ENCODE results near the gene SUCNR1. TPM values are rescaled to one million over a fixed set of nuclear protein-coding genes. Genes with fewer than 3 reads are reported as not detected.
"Not testable (repeated sequence)": the region's sequence is repeated elsewhere in the genome, so short reads cannot be mapped to it uniquely, and the experiment has no call there.

SUCNR1 gene
- total RNA-seq, 3 donors from 2014 or later (not counting 1 experiment from before 2014, with no cell fraction given), result 0.19 to 0.23 TPM; not detected in 1

DNA sequence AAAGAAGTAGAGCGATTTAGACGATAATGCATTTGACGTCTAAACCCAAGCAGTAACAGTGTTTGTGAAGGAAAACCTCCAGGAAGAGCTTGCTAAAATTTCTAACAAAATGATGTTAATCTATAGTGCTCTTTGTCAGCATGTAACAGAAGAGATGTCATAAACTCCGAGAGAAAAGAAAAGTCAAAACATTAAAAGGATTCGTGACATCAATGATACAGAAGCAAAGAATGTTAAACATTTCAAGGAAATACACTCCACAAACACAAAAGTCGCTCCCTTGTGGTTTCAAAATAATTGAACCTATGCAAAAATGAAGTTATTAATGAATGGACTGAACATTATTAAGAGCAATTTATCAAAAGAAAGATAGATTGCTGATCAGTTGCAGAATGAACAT is 31.6 kb upstream of the SUCNR1 start:
- intact Hi-C loops (cut with micrococcal nuclease), result no loop called here
- no peaks in the 10 kb centered on the region for H3K36me3 ChIP-seq (ENCODE audit: control insufficient read depth, insufficient read depth, low read length)
- no peaks in the 10 kb centered on the region for H3K27me3 ChIP-seq (ENCODE audit: control insufficient read depth, insufficient read depth, low read length)
- ATAC-seq, result no peak
- no peak for DNase-seq
- no peaks in the 10 kb centered on the region for H3K4me1 Mint-ChIP-seq
- 95% methylated on average over 4 of the region's 6 CpGs for WGBS (ENCODE audit: insufficient coverage)
- no peak overlapping the region for H3K4me3 Mint-ChIP-seq
- no peaks in the 10 kb centered on the region for H3K9me3 Mint-ChIP-seq
- no peak overlapping the region for H3K27ac Mint-ChIP-seq
- no peak overlapping the region for H3K4me3 ChIP-seq (ENCODE audit: low read length)
- H3K27me3 Mint-ChIP-seq (ENCODE audit: low read depth in 2 of 2), result peaks cover 6 to 9% of the 10 kb centered on the region in 2 donors
- no peaks in the 10 kb centered on the region for H3K9me3 ChIP-seq (ENCODE audit: control insufficient read depth, insufficient read depth, low read length)
- H3K36me3 Mint-ChIP-seq, result peaks cover under 1% of the 10 kb centered on the region
- TF ChIP-seq, protein P1, sequence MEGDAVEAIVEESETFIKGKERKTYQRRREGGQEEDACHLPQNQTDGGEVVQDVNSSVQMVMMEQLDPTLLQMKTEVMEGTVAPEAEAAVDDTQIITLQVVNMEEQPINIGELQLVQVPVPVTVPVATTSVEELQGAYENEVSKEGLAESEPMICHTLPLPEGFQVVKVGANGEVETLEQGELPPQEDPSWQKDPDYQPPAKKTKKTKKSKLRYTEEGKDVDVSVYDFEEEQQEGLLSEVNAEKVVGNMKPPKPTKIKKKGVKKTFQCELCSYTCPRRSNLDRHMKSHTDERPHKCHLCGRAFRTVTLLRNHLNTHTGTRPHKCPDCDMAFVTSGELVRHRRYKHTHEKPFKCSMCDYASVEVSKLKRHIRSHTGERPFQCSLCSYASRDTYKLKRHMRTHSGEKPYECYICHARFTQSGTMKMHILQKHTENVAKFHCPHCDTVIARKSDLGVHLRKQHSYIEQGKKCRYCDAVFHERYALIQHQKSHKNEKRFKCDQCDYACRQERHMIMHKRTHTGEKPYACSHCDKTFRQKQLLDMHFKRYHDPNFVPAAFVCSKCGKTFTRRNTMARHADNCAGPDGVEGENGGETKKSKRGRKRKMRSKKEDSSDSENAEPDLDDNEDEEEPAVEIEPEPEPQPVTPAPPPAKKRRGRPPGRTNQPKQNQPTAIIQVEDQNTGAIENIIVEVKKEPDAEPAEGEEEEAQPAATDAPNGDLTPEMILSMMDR (IDR thresholded peaks at IDR 0.05), result no peak
- H3K27ac ChIP-seq (ENCODE audit: low read length), result no peak overlapping the region
- no peaks in the 10 kb centered on the region for H3K4me1 ChIP-seq (ENCODE audit: control insufficient read depth, insufficient read depth, low read length)

DNA sequence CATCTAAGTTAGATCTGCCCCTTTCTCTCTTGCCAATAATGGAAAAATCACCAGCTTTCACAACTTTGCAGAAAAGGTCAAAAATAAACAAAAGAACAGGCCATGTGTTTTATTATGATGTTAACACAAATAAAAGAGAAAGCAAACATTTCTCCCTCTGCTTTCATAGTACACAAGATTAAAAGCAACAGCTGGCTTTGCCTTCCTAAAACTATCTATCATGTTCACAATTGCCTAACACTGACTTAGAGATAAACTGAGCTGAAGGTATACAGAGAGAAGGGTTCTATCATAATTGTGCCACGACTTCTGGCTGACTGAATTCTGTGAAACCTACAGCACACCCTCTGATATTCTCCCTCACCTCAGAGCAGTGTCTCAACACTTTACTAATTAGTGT is 30.2 kb upstream of the SUCNR1 start:
- no peaks in the 10 kb centered on the region for H3K9me3 ChIP-seq (ENCODE audit: control insufficient read depth, insufficient read depth, low read length)
- DNase-seq, result no peak
- TF ChIP-seq, protein P1 (IDR thresholded peaks at IDR 0.05), result no peak
- Mint-ChIP-seq H3K4me1 (no peaks in the 10 kb centered on the region), H3K9me3 (no peaks in the 10 kb centered on the region), H3K27ac (no peak overlapping the region), H3K4me3 (no peak overlapping the region), H3K36me3 (peaks cover 6% of the 10 kb centered on the region), H3K27me3 (ENCODE audit: low read depth in 2 of 2) (peaks cover 0 to 2% of the 10 kb centered on the region in 2 donors)
- no peak for ATAC-seq
- H3K27ac ChIP-seq (ENCODE audit: low read length), result no peak overlapping the region
- H3K4me3 ChIP-seq (ENCODE audit: low read length), result no peak overlapping the region
- no peaks in the 10 kb centered on the region for H3K27me3 ChIP-seq (ENCODE audit: control insufficient read depth, insufficient read depth, low read length)
- no peaks in the 10 kb centered on the region for H3K36me3 ChIP-seq (ENCODE audit: control insufficient read depth, insufficient read depth, low read length)
- 30% methylated on average over 1 of the region's 1 CpG for WGBS (ENCODE audit: insufficient coverage)
- no peaks in the 10 kb centered on the region for H3K4me1 ChIP-seq (ENCODE audit: control insufficient read depth, insufficient read depth, low read length)
- intact Hi-C loops (cut with micrococcal nuclease), result no loop called here

DNA sequence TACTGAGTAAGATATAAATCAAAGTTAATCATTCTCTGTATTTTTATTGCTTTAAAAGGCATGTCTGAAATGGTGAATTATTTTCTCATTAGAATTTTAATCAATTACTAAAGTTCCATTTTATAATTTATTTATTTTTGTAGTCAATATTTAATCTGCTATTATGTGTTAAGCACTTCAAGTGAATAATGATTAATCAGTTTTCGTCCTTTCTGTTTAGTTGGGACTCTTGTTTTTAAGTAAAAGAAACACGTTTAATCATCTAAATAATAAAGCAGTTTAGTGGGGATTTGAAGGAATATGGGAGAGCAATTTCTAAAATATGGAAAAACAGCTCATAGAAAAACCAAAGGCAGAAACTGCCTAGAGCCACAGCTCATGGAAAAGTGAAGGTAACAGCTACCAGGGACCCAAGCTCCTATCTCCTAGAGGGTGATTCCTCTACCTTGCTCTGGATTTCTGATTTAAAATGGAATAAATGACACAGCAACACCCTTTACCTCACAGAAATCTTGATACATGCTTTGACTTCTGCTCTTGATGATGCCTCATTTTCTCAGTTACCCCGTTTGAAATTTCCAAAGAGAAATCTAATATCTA is 28.0 kb upstream of the SUCNR1 start:
- H3K27ac ChIP-seq (ENCODE audit: low read length), result no peak overlapping the region
- peaks cover 21% of the 10 kb centered on the region for H3K36me3 Mint-ChIP-seq
- DNase-seq, result no peak
- no peak for ATAC-seq
- no peaks in the 10 kb centered on the region for H3K27me3 ChIP-seq (ENCODE audit: control insufficient read depth, insufficient read depth, low read length)
- peaks cover 3% of the 10 kb centered on the region in 2 donors for H3K9me3 Mint-ChIP-seq
- TF ChIP-seq, protein P1 (IDR thresholded peaks at IDR 0.05), result no peak
- no peaks in the 10 kb centered on the region for H3K4me1 ChIP-seq (ENCODE audit: control insufficient read depth, insufficient read depth, low read length)
- no peak overlapping the region for H3K4me3 Mint-ChIP-seq
- H3K36me3 ChIP-seq (ENCODE audit: control insufficient read depth, insufficient read depth, low read length), result no peaks in the 10 kb centered on the region
- WGBS (ENCODE audit: insufficient coverage), result 80% methylated on average over 1 of the region's 3 CpGs
- H3K4me3 ChIP-seq (ENCODE audit: low read length), result no peak overlapping the region
- intact Hi-C loops (cut with micrococcal nuclease), result no loop called here
- no peaks in the 10 kb centered on the region for H3K9me3 ChIP-seq (ENCODE audit: control insufficient read depth, insufficient read depth, low read length)
- no peak overlapping the region for H3K27ac Mint-ChIP-seq
- peaks cover 0 to 4% of the 10 kb centered on the region in 2 donors for H3K27me3 Mint-ChIP-seq (ENCODE audit: low read depth in 2 of 2)
- no peaks in the 10 kb centered on the region for H3K4me1 Mint-ChIP-seq

DNA sequence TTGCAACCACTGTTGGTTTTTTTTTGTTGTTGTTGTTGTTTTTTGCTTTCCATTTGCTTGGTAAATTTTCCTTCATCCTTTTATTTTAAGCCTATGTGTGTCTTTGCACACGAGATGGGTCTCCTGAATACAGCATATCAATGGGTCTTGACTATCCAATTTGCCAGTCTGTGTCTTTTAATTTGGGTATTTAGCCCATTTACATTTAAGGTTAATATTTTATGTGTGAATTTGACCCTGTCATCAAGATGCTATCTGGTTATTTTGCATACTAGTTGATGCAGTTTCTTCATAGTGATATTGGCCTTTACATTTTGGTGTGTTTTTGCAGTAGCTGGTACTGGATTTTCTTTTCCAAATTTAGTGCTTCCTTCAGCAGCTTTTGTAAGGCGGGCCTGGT is 23.4 kb upstream of the SUCNR1 start:
- DNase-seq; H3K27me3 ChIP-seq (ENCODE audit: control insufficient read depth, insufficient read depth, low read length); intact Hi-C loops (cut with micrococcal nuclease); ATAC-seq; H3K4me3 Mint-ChIP-seq; H3K27me3 Mint-ChIP-seq (ENCODE audit: low read depth in 2 of 2); H3K36me3 ChIP-seq (ENCODE audit: control insufficient read depth, insufficient read depth, low read length); H3K9me3 Mint-ChIP-seq; H3K4me1 Mint-ChIP-seq; H3K9me3 ChIP-seq (ENCODE audit: control insufficient read depth, insufficient read depth, low read length); H3K4me3 ChIP-seq (ENCODE audit: low read length); H3K27ac ChIP-seq (ENCODE audit: low read length); H3K27ac Mint-ChIP-seq; H3K4me1 ChIP-seq (ENCODE audit: control insufficient read depth, insufficient read depth, low read length): not testable (repeated sequence)
- WGBS (ENCODE audit: insufficient coverage), result 89% methylated on average over 2 of the region's 2 CpGs
- peaks cover 32% of the 10 kb centered on the region for H3K36me3 Mint-ChIP-seq
